ENCODE data around the gene CXADR. TPM values are rescaled to one million over a fixed set of nuclear protein-coding genes. Genes with fewer than 3 reads are reported as not detected.
"Not testable (repeated sequence)": the region's sequence is repeated elsewhere in the genome, so short reads cannot be mapped to it uniquely, and the experiment has no call there.

The CXADR gene
- total RNA-seq, 1 donor from 2014 or later = 48.3 TPM

GRCh38 chr21:17501107-17502006 is 11.5 kb upstream of the CXADR start:
- no peak for DNase-seq (ENCODE audit: low read depth in 2 of 2)

DNA sequence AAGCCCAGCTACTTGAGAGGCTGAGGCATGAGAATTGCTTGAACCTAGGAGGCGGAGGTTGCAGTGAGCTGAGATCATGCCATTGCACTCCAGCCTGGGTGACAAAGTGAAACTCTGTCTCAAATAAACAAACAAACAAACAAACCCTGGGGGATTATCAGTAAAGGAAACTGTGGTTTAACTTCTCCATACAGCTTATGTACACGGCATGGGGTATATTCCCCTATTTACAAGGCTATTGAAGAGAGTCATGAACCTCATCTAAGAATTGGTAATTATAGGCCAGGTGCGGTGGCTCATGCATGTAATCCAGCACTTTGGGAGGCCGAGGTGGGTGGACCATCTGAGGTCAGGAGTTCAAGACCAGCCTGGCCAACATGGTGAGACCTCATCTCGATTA is 9.9 kb upstream of the CXADR start:
- DNase-seq (ENCODE audit: low read depth in 2 of 2) = not testable (repeated sequence)

- no peak for DNase-seq (ENCODE audit: low read depth in 2 of 2)
These were observed 5.9 kb upstream of the CXADR start for GRCh38 chr21:17506951-17507350.

GRCh38 chr21:17507591-17507990 is 5.3 kb upstream of the CXADR start:
- no peak for DNase-seq (ENCODE audit: low read depth in 2 of 2)

- peak in 1 of 2 donors; percentile 53 for DNase-seq (ENCODE audit: low read depth in 2 of 2)
These were observed 626 bp downstream of the CXADR start for GRCh38 chr21:17513214-17514123.

- peak; percentile 74 for DNase-seq (ENCODE audit: low read depth in 2 of 2)
These were observed 1.4 kb downstream of the CXADR start for GRCh38 chr21:17514124-17514845.

DNA sequence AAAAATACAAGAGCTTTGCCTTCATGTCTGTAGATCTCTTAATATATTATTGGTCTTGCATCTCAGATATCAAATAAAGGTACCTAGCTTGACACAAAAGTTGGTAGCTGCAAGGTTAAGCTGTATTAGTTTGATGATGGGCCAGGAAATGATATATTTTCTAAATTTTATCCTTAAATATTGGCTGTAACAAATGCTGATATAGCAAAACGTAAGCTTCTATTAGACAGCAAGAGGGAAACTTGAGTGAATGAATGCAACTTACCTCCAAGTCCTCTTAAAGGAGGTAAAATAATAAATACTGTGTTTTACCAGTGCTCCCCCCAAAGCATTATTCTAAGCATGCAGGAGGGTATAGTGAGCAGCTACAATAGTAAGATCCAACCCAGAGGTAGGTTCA is 4.2 kb downstream of the CXADR start:
- DNase-seq (ENCODE audit: low read depth in 2 of 2) = not testable (repeated sequence)

- DNase-seq (ENCODE audit: low read depth in 2 of 2) = no peak
These were observed 6.4 kb downstream of the CXADR start for GRCh38 chr21:17519208-17519738.

DNA sequence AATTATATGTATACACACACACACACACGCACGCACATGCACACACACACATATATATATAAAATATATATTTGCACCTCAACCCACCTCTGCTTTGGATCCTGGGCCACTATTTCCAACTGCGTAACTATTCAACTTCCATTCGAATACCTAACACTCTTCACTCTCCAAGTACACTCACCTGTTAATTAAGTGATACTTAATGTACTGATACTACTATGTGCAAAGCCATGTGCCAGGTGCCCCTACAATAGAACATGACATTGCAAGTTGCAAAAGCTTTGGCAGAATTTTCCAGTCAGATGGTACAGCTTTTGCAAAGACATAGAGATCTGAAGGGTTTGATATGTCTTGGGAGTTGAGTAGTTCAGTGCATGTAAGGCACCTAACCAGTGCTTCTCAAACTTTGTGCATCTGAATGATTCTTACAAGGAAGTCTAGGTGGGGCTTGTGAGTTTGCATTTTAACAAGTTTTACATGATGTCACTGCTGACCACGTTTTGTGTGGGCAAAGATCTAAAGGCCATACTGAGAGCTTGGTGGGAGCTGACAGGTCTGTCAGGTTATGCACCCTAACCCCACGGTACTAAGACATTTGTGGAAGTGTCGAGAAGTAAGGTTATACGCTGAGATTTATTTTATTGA is 7.2 kb downstream of the CXADR start:
- no peak for DNase-seq (ENCODE audit: low read depth in 2 of 2)

DNA sequence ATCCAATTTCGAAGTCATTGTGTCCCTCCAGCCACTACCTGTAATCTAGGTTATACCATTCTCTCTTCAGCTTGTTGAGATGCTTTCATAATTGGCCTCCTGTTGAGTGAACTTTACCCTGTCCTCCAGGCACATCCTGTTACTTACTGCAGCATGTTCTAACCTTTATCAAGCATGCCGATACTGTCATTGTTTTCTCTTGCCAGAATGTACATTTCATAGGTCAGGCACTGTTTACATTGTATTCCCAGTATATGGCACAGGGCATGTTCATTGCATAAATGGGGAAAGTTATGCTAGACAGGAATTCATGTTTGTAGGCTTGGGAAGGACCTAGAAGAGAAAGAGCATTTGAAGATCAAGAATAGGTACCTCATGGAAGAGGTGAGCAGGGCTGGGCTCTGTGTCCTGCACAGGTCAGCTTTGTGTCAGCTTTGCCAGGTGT is 10.2 kb downstream of the CXADR start:
- peak in 1 of 2 donors; percentile 29 for DNase-seq (ENCODE audit: low read depth in 2 of 2)

DNA sequence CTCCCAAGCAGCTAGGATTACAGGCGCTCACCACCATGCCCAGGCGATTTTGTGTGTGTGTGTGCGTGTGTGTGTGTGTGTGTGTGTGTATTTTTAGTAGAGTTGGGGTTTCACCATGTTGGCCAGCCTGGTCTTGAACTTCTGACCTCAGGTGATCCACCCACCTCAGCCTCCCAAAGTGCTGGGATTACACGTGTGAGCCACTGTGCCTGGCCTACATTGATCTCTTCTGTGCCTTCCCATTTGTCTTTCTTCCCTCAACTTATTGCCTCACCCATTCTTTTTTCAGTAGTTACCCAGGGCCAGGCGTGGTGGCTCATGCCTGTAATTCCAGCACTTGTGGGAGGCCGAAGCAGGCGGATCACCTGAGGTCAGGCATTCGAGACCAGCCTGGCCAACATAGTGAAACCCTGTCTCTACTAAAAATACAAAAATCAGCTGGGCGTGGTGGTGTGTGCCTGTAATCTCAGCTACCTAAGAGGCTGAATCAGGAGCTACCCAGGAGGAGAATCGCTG is 11.2 kb downstream of the CXADR start:
- not testable (repeated sequence) for DNase-seq (ENCODE audit: low read depth in 2 of 2)

DNA sequence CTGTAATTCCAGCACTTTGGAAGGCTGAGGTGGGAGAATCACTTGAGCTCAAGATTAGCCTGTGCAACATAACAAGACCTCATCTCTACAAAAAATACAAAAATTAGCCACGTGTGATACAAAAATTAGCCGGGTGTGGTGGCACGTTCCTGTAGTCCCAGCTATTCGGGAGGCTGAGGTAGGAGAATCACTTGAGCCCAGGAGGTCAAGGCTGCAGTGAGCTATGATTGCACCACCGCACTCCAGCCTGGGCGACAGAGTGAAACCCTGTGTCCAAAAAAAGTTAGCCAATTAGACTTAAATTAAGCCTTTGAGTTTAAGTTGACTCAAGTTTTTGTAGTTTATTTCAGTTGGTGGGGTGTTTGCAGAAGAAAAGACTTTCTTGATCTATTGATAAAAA is 11.8 kb downstream of the CXADR start:
- no peak for DNase-seq (ENCODE audit: low read depth in 2 of 2)

- no peak for DNase-seq (ENCODE audit: low read depth in 2 of 2)
These were observed 13.9 kb downstream of the CXADR start for GRCh38 chr21:17526776-17527175.

DNA sequence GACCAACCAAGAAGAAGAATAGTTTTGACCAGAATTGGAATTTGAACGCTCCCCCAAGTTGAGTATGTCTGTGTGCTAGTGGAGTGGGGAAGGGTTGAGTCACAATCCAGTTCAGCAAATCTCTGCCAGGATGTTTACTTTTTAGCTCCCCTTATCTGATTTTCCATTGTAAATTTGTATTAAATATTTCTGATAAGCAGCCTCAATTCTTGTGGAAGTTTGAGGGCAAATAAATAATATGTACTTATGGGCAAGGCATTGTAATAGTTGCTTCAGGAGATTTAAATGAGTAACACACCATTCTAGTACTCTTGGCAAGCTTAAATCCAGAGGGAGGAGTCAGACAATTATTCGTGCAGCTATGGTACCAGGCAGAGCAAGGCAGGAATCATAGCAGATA is 14.4 kb downstream of the CXADR start:
- peak; percentile 71 to 73 for DNase-seq (ENCODE audit: low read depth in 2 of 2)

- peak in 1 of 2 donors; percentile 17 for DNase-seq (ENCODE audit: low read depth in 2 of 2)
These were observed 14.9 kb downstream of the CXADR start for GRCh38 chr21:17527711-17528110.

- DNase-seq (ENCODE audit: low read depth in 2 of 2) = no peak
These were observed 16.8 kb downstream of the CXADR start for GRCh38 chr21:17529648-17530047.

- DNase-seq (ENCODE audit: low read depth in 2 of 2) = no peak
These were observed 19.4 kb downstream of the CXADR start for GRCh38 chr21:17532292-17532691.

- DNase-seq (ENCODE audit: low read depth in 2 of 2) = peak in 1 of 2 donors; percentile 48
These were observed 23.5 kb downstream of the CXADR start for GRCh38 chr21:17536381-17536780.

DNA sequence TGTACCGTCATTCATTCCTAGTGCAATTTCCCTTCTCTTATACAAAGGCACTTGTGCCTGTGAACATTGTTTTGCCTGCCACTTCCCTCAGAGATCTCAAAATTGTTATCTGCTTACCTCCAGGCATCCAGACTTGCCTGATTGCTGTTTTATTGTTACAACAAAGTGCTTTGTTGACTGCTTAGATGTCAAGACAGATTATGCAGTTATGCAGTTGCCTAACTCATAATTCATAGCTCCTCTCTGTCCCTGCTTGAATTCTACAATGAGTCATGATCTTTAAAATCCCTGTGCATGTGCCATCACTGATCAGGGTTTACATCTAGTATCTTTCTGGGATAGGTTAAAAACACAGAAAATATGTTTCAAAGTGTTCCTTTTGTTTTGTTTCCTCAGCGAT is 24.5 kb downstream of the CXADR start:
- DNase-seq (ENCODE audit: low read depth in 2 of 2) = peak in 1 of 2 donors; percentile 52

- no peak for DNase-seq (ENCODE audit: low read depth in 2 of 2)
These were observed 25.7 kb downstream of the CXADR start for GRCh38 chr21:17538576-17538975.

Data from dermis microvascular lymphatic vessel endothelial cell (primary cell).